ENCODE measurements around the gene DOK6. TPM values are rescaled to one million over a fixed set of nuclear protein-coding genes. Genes with fewer than 3 reads are reported as not detected.

DOK6 gene
- total and polyA plus RNA-seq, 5 experiments from 2014 or later: 0.02 to 0.12 (median 0.06) TPM; not detected in 2

GRCh38 chr18:69567813-69568488 is 167.3 kb downstream of the DOK6 start:
- no peak overlapping the region for H3K4me3 Mint-ChIP-seq
- H3K27me3 Mint-ChIP-seq: peaks cover 2 to 8% (median 4%) of the 10 kb centered on the region in 5 donors
- H3K4me1 Mint-ChIP-seq: no peaks in the 10 kb centered on the region
- POLR2A ChIA-PET: no interaction called here
- H3K27ac Mint-ChIP-seq: no peak overlapping the region
- DNase-seq: peak in 1 of 10 donors; percentile 5
- peaks cover 3 to 20% (median 11%) of the 10 kb centered on the region in 9 donors for H3K9me3 Mint-ChIP-seq
- ATAC-seq: no peak
- peaks cover 4 to 12% (median 4%) of the 10 kb centered on the region in 3 donors for H3K36me3 Mint-ChIP-seq

GRCh38 chr18:69569133-69569532 is 168.4 kb downstream of the DOK6 start:
- ATAC-seq: no peak
- no peak overlapping the region for H3K27ac Mint-ChIP-seq
- peaks cover 3 to 20% (median 11%) of the 10 kb centered on the region in 9 donors for H3K9me3 Mint-ChIP-seq
- H3K27me3 Mint-ChIP-seq: peaks cover 2 to 11% (median 4%) of the 10 kb centered on the region in 5 donors
- no peak for DNase-seq
- H3K4me3 Mint-ChIP-seq: no peak overlapping the region
- H3K36me3 Mint-ChIP-seq: peaks cover 4 to 12% (median 4%) of the 10 kb centered on the region in 3 donors
- no peaks in the 10 kb centered on the region for H3K4me1 Mint-ChIP-seq
- POLR2A ChIA-PET: no interaction called here

GRCh38 chr18:69574401-69574800 is 173.7 kb downstream of the DOK6 start:
- Mint-ChIP-seq H3K27me3 (peaks cover 0 to 3% (median 0%) of the 10 kb centered on the region in 5 donors), H3K36me3 (no peaks in the 10 kb centered on the region), H3K4me1 (peaks cover 0 to 1% (median 0%) of the 10 kb centered on the region in 4 donors), H3K4me3 (no peak overlapping the region), H3K27ac (no peak overlapping the region), H3K9me3 (no peaks in the 10 kb centered on the region)
- POLR2A ChIA-PET: no interaction called here
- no peak for ATAC-seq
- DNase-seq: no peak

- ATAC-seq (peak in 1 of 2 donors; percentile 57), DNase-seq (peak in 2 of 10 donors; percentile 2 to 10)
- Mint-ChIP-seq H3K4me3 (peak overlapping the region; percentile 2 to 56 (median 36)), H3K36me3 (no peaks in the 10 kb centered on the region), H3K9me3 (peaks cover 0 to 3% (median 0%) of the 10 kb centered on the region in 9 donors), H3K27ac (peak overlapping the region in 5 of 10 donors; percentile 19 to 61 (median 37)), H3K27me3 (no peaks in the 10 kb centered on the region), H3K4me1 (peaks cover 4 to 13% (median 9%) of the 10 kb centered on the region in 4 donors)
- POLR2A ChIA-PET: no interaction called here
Measured at GRCh38 chr18:69580107-69580506, 179.4 kb downstream of the DOK6 start.

GRCh38 chr18:69584429-69584828 is 183.7 kb downstream of the DOK6 start:
- H3K4me3 Mint-ChIP-seq: no peak overlapping the region
- no peak overlapping the region for H3K27ac Mint-ChIP-seq
- POLR2A ChIA-PET: no interaction called here
- peaks cover 4 to 12% (median 9%) of the 10 kb centered on the region in 4 donors for H3K4me1 Mint-ChIP-seq
- ATAC-seq (no peak), DNase-seq (no peak)
- H3K27me3 Mint-ChIP-seq: peaks cover 0 to 6% (median 1%) of the 10 kb centered on the region in 5 donors
- H3K36me3 Mint-ChIP-seq: no peaks in the 10 kb centered on the region
- H3K9me3 Mint-ChIP-seq: peaks cover 0 to 3% (median 0%) of the 10 kb centered on the region in 9 donors

- POLR2A ChIA-PET: no interaction called here
- Mint-ChIP-seq H3K9me3 (peaks cover 0 to 2% (median 0%) of the 10 kb centered on the region in 9 donors), H3K4me3 (no peak overlapping the region)
Measured at GRCh38 chr18:69585696-69586095, 185.0 kb downstream of the DOK6 start.

GRCh38 chr18:69586537-69586936 is 185.8 kb downstream of the DOK6 start:
- Mint-ChIP-seq H3K36me3 (no peaks in the 10 kb centered on the region), H3K27me3 (peaks cover 0 to 6% (median 2%) of the 10 kb centered on the region in 5 donors), H3K4me3 (no peak overlapping the region), H3K4me1 (no peaks in the 10 kb centered on the region), H3K9me3 (no peaks in the 10 kb centered on the region), H3K27ac (no peak overlapping the region)
- POLR2A ChIA-PET: no interaction called here
- no peak for DNase-seq
- no peak for ATAC-seq

More at GRCh38 chr18:69585696-69586095, 185.0 kb downstream of the DOK6 start:
- Mint-ChIP-seq H3K36me3 (no peaks in the 10 kb centered on the region), H3K27ac (no peak overlapping the region), H3K4me1 (peaks cover 0 to 3% (median 0%) of the 10 kb centered on the region in 4 donors), H3K27me3 (peaks cover 0 to 6% (median 2%) of the 10 kb centered on the region in 5 donors)
- no peak for ATAC-seq
- no peak for DNase-seq

GRCh38 chr18:69588301-69588700 is 187.6 kb downstream of the DOK6 start:
- Mint-ChIP-seq H3K27me3 (peaks cover 0 to 6% (median 2%) of the 10 kb centered on the region in 5 donors), H3K27ac (no peak overlapping the region), H3K4me3 (no peak overlapping the region), H3K36me3 (no peaks in the 10 kb centered on the region), H3K9me3 (no peaks in the 10 kb centered on the region), H3K4me1 (no peaks in the 10 kb centered on the region)
- ATAC-seq: no peak
- POLR2A ChIA-PET: no interaction called here
- DNase-seq: no peak

GRCh38 chr18:69590150-69590549 is 189.5 kb downstream of the DOK6 start:
- Mint-ChIP-seq H3K4me1 (no peaks in the 10 kb centered on the region), H3K9me3 (no peaks in the 10 kb centered on the region), H3K27me3 (peaks cover 0 to 6% (median 2%) of the 10 kb centered on the region in 5 donors), H3K27ac (no peak overlapping the region), H3K36me3 (no peaks in the 10 kb centered on the region), H3K4me3 (no peak overlapping the region)
- DNase-seq (no peak), ATAC-seq (no peak)
- POLR2A ChIA-PET: no interaction called here

GRCh38 chr18:69596345-69596744 is 195.7 kb downstream of the DOK6 start:
- no peak overlapping the region for H3K4me3 Mint-ChIP-seq
- ATAC-seq (no peak), DNase-seq (no peak)
- POLR2A ChIA-PET: no interaction called here
- peaks cover 0 to 11% (median 0%) of the 10 kb centered on the region in 3 donors for H3K36me3 Mint-ChIP-seq
- H3K27ac Mint-ChIP-seq: no peak overlapping the region
- H3K4me1 Mint-ChIP-seq: no peaks in the 10 kb centered on the region
- H3K9me3 Mint-ChIP-seq: peaks cover 0 to 18% (median 8%) of the 10 kb centered on the region in 9 donors
- H3K27me3 Mint-ChIP-seq: no peaks in the 10 kb centered on the region

GRCh38 chr18:69597561-69597960 is 196.9 kb downstream of the DOK6 start:
- no peak overlapping the region for H3K4me3 Mint-ChIP-seq
- ATAC-seq: no peak
- H3K27ac Mint-ChIP-seq: no peak overlapping the region
- no peaks in the 10 kb centered on the region for H3K27me3 Mint-ChIP-seq
- POLR2A ChIA-PET: no interaction called here
- no peak for DNase-seq
- no peaks in the 10 kb centered on the region for H3K4me1 Mint-ChIP-seq
- peaks cover 0 to 18% (median 8%) of the 10 kb centered on the region in 9 donors for H3K9me3 Mint-ChIP-seq
- peaks cover 0 to 11% (median 0%) of the 10 kb centered on the region in 3 donors for H3K36me3 Mint-ChIP-seq

GRCh38 chr18:69599377-69599776 is 198.7 kb downstream of the DOK6 start:
- POLR2A ChIA-PET: no interaction called here
- Mint-ChIP-seq H3K4me1 (no peaks in the 10 kb centered on the region), H3K9me3 (peaks cover 0 to 18% (median 8%) of the 10 kb centered on the region in 9 donors), H3K27me3 (no peaks in the 10 kb centered on the region), H3K36me3 (peaks cover 0 to 11% (median 0%) of the 10 kb centered on the region in 3 donors), H3K27ac (no peak overlapping the region), H3K4me3 (no peak overlapping the region)
- no peak for DNase-seq
- no peak for ATAC-seq

GRCh38 chr18:69612242-69612641 is 211.6 kb downstream of the DOK6 start:
- Mint-ChIP-seq H3K4me1 (no peaks in the 10 kb centered on the region), H3K27ac (no peak overlapping the region), H3K27me3 (peaks cover 0 to 7% (median 2%) of the 10 kb centered on the region in 5 donors), H3K36me3 (no peaks in the 10 kb centered on the region), H3K4me3 (no peak overlapping the region), H3K9me3 (no peaks in the 10 kb centered on the region)
- POLR2A ChIA-PET: no interaction called here
- DNase-seq: no peak
- ATAC-seq: no peak

Measured in naive thymus-derived CD8-positive, alpha-beta T cell (primary cell).